Osteocyte (in vitro differentiated cells): ENCODE data around the gene DNAJC30. TPM values are rescaled to one million over a fixed set of nuclear protein-coding genes. Genes with fewer than 3 reads are reported as not detected.

ENCODE experiments used
- DNase-seq: peaks from one replicate; pipeline ENCODE4 v3.0.0; 2021; ENCODE audit warnings: mixed read lengths; ENCODE audit not compliant: unreplicated experiment; ENCODE audit errors: extremely low spot score
- H3K27ac Mint-ChIP-seq: one replicate; pipeline ENCODE4 v1.8.0; 2021; ENCODE audit warnings: mild to moderate bottlenecking, mixed read lengths; ENCODE audit not compliant: unreplicated experiment
- H3K27me3 Mint-ChIP-seq: one replicate; pipeline ENCODE4 v1.8.0; 2021; ENCODE audit warnings: mixed read lengths; ENCODE audit not compliant: unreplicated experiment
- H3K36me3 Mint-ChIP-seq: one replicate; pipeline ENCODE4 v1.8.0; 2021; ENCODE audit warnings: mixed read lengths; ENCODE audit not compliant: unreplicated experiment
- H3K4me1 Mint-ChIP-seq: one replicate; pipeline ENCODE4 v1.8.0; 2021; ENCODE audit warnings: mixed read lengths; ENCODE audit not compliant: unreplicated experiment
- H3K4me3 Mint-ChIP-seq: one replicate; pipeline ENCODE4 v1.8.0; 2021; ENCODE audit warnings: mild to moderate bottlenecking, moderate library complexity, mixed read lengths; ENCODE audit not compliant: unreplicated experiment
- H3K9me3 Mint-ChIP-seq: one replicate; pipeline ENCODE4 v1.8.0; 2021; ENCODE audit warnings: mixed read lengths; ENCODE audit not compliant: unreplicated experiment
- total RNA-seq: library from RNA; stranded (reverse); gene quantifications from 2 replicates; pipeline ENCODE4 v1.2.1, GENCODE V29; 2021
- TF ChIP-seq, protein P1 (sequence below): fragments of 200-600 bp; sonication (generic); IDR thresholded peaks from 2 replicates; pipeline ENCODE4 v1.5.0; 2021; ENCODE audit warnings: antibody characterized with exemption, mild to moderate bottlenecking, moderate library complexity

The DNAJC30 gene
- total RNA-seq, 1 donor from 2014 or later = 14.5 TPM

GRCh38 chr7:73674468-73675124, 8.7 kb downstream of the DNAJC30 start:
- no peak for DNase-seq
- Mint-ChIP-seq H3K4me3 (no peak overlapping the region), H3K36me3 (peaks cover 14% of the 10 kb centered on the region), H3K9me3 (no peaks in the 10 kb centered on the region), H3K27ac (no peak overlapping the region), H3K4me1 (peaks cover 3% of the 10 kb centered on the region), H3K27me3 (no peaks in the 10 kb centered on the region)
- TF ChIP-seq, protein P1, sequence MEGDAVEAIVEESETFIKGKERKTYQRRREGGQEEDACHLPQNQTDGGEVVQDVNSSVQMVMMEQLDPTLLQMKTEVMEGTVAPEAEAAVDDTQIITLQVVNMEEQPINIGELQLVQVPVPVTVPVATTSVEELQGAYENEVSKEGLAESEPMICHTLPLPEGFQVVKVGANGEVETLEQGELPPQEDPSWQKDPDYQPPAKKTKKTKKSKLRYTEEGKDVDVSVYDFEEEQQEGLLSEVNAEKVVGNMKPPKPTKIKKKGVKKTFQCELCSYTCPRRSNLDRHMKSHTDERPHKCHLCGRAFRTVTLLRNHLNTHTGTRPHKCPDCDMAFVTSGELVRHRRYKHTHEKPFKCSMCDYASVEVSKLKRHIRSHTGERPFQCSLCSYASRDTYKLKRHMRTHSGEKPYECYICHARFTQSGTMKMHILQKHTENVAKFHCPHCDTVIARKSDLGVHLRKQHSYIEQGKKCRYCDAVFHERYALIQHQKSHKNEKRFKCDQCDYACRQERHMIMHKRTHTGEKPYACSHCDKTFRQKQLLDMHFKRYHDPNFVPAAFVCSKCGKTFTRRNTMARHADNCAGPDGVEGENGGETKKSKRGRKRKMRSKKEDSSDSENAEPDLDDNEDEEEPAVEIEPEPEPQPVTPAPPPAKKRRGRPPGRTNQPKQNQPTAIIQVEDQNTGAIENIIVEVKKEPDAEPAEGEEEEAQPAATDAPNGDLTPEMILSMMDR = no peak

DNA sequence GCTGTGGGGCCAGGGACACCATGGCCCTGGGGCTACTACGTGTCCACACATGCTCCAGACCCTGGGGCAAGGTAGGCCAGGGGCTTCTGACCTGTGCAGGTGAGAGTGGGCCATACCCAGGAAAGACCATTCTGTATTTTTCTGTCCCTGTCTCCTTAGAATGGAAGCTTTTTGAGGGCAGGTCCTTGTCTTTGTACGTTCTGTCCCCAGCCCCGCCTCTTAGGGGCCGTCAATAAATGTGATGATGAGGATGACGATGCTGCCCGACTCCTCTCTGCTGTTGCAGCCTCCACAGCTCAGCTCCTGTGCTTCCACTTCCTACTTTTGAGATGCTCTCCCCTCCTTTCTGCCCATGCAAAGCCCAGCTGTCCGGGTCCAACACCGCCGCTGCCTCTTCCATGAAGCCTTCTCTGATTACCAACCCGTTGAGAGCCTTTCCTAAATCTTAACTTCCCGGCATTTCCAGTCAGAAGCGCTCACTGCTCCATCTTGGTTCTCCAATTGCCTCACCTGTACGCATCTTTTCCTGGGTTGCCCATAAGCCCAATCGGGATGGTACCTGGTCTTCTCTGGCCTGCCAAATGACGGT, 11.3 kb downstream of the DNAJC30 start:
- Mint-ChIP-seq H3K27me3 (no peaks in the 10 kb centered on the region), H3K9me3 (no peaks in the 10 kb centered on the region), H3K36me3 (peaks cover 5% of the 10 kb centered on the region), H3K4me1 (peaks cover 12% of the 10 kb centered on the region), H3K4me3 (no peak overlapping the region), H3K27ac (no peak overlapping the region)
- TF ChIP-seq, protein P1 = no peak
- no peak for DNase-seq

GRCh38 chr7:73671322-73671661, 12.0 kb downstream of the DNAJC30 start:
- no peaks in the 10 kb centered on the region for H3K27me3 Mint-ChIP-seq
- no peaks in the 10 kb centered on the region for H3K9me3 Mint-ChIP-seq
- TF ChIP-seq, protein P1 = no peak
- peaks cover 12% of the 10 kb centered on the region for H3K4me1 Mint-ChIP-seq
- peaks cover 5% of the 10 kb centered on the region for H3K36me3 Mint-ChIP-seq
- no peak for DNase-seq
- H3K4me3 Mint-ChIP-seq = no peak overlapping the region
- H3K27ac Mint-ChIP-seq = no peak overlapping the region

DNA sequence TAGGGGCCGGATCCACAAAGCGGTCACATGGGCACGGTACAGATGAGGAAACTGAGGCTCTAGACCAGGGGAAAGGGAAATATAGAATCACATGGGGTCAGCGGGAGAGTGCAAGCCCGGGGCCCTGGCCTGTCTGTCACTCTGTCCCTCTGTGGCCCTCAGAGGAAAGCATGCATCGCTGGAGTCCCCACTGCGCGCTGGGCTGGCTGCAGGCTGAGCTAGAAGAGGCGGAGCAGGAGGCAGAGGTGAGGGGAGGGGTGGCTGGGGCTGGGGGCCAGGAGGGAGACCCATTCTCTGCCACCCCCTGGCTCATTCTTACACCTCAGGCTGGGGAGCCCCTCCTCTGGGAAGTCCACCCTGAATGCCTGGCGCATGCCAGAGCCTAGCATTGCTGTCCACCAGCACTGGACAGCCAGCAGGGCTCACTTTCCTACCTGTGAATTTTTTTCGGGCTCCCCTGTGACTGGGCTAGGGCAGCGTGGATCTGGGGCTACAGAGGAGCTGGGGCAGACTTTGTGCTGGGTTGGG, 13.3 kb downstream of the DNAJC30 start:
- peaks cover 15% of the 10 kb centered on the region for H3K4me1 Mint-ChIP-seq
- H3K4me3 Mint-ChIP-seq = no peak overlapping the region
- H3K36me3 Mint-ChIP-seq = peaks cover 5% of the 10 kb centered on the region
- peaks cover 3% of the 10 kb centered on the region for H3K27me3 Mint-ChIP-seq
- no peak for DNase-seq
- TF ChIP-seq, protein P1 = no peak
- H3K27ac Mint-ChIP-seq = no peak overlapping the region
- H3K9me3 Mint-ChIP-seq = no peaks in the 10 kb centered on the region

GRCh38 chr7:73669288-73669701, 14.0 kb downstream of the DNAJC30 start:
- Mint-ChIP-seq H3K4me3 (no peak overlapping the region), H3K4me1 (peaks cover 15% of the 10 kb centered on the region), H3K36me3 (peaks cover 5% of the 10 kb centered on the region), H3K27ac (no peak overlapping the region), H3K27me3 (peaks cover 8% of the 10 kb centered on the region), H3K9me3 (no peaks in the 10 kb centered on the region)
- TF ChIP-seq, protein P1 = no peak
- no peak for DNase-seq
